Rectal smooth muscle tissue (tissue), 1 donor: Measurements from ENCODE around the gene COL9A3.
"Not testable (repeated sequence)": the region's sequence is repeated elsewhere in the genome, so short reads cannot be mapped to it uniquely, and the experiment has no call there.

Experiments
- H3K27ac ChIP-seq: one replicate; pipeline ENCODE4 v1.7.0; 2013; ENCODE audit warnings: low read depth, low read length, inconsistent platforms
- H3K27me3 ChIP-seq: one replicate; pipeline ENCODE4 v1.7.0; 2013; ENCODE audit warnings: low read length; ENCODE audit not compliant: control insufficient read depth, insufficient read depth
- H3K36me3 ChIP-seq: one replicate; pipeline ENCODE4 v1.7.0; 2013; ENCODE audit warnings: low read length; ENCODE audit not compliant: control insufficient read depth, insufficient read depth
- H3K4me1 ChIP-seq: one replicate; pipeline ENCODE4 v1.7.0; 2013; ENCODE audit warnings: low read length; ENCODE audit not compliant: control insufficient read depth, insufficient read depth
- H3K4me3 ChIP-seq: one replicate; pipeline ENCODE4 v1.7.0; 2013; ENCODE audit warnings: low read length
- H3K9ac ChIP-seq: one replicate; pipeline ENCODE4 v1.7.0; 2013; ENCODE audit warnings: low read length

Gene COL9A3

GRCh38 chr20:62859721-62860120, 42.9 kb downstream of the COL9A3 start:
- Histone ChIP-seq H3K4me1 (peaks cover 7% of the 10 kb centered on the region), H3K4me3 (no peak overlapping the region), H3K27me3 (no peaks in the 10 kb centered on the region), H3K36me3 (peaks cover 3% of the 10 kb centered on the region), H3K9ac (no peak overlapping the region), H3K27ac (no peak overlapping the region)

DNA sequence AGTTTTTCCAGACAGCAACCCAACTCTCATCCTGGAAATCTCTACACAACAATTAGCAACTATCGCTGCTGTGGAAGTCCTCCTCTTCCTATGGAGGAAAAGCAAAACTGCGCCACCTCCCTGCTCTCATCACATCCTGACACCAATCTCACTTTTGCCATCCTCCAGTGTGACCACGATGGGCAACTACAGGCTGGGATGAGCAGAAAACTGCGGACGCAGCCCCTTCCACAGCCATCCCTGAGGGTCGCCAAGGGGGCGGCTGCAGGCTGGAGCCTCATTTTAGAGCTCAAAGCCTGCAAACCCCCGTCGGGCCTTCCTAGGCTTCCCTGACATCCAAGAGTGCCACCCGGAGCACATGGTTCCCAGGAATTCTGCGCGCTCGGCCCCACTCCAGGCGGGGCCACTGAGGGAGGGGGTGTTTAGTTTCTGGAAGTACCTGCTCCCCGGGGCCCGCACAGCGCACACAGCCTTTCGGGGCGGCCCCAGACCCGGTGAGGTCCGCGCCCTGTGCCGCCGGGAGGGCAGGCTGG, 43.6 kb downstream of the COL9A3 start:
- Histone ChIP-seq H3K27me3 (no peaks in the 10 kb centered on the region), H3K4me1 (peaks cover 7% of the 10 kb centered on the region), H3K36me3 (peaks cover 3% of the 10 kb centered on the region), H3K9ac (no peak overlapping the region), H3K4me3 (peak overlapping the region; percentile 51), H3K27ac (no peak overlapping the region)

DNA sequence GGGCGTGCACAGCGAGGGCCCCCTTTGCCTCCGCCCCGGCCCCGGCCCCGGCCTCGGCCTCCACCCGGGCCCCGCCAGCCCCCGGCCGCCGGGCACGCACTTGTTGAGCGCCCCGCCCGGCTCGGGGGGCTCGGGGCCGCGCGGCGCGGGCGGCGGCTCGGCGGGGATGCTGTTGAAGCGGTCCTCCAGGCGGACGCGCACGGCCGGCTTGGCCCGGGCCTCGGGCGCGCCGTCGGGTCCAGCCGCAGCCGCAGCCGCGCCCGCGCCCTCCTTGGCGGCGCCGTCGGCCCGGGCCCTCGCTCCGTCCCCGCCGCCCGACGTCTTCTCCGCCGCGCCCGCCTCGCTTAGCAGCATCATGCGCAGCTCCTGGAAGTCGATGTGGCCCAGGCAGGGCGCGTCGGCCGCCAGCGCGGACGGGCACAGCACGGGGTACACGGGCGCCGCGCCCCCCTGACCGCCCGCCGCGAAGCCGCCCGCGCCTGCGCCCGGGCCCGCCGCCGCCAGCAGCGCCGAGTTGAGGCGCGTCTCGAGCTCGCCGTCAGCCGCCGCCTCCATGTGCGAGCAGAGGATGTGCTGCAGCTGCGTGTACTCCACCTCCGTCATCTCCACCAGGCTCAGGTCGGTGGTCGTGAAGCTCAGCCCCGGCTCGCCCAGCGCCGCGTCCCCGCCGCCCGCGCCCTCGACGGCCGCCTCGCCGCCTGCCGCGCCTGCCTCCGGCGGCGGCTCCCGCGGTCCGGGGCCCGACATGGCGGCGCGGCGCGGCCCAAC, 44.3 kb downstream of the COL9A3 start:
- Histone ChIP-seq H3K36me3 (peaks cover 3% of the 10 kb centered on the region), H3K4me3 (peak overlapping the region; percentile 71), H3K4me1 (peaks cover 7% of the 10 kb centered on the region), H3K9ac (no peak overlapping the region), H3K27me3 (no peaks in the 10 kb centered on the region), H3K27ac (no peak overlapping the region)

- peaks cover 7% of the 10 kb centered on the region for H3K4me1 ChIP-seq
- H3K9ac ChIP-seq, result no peak within 1 kb of the TSS
- H3K4me3 ChIP-seq, result peak within 1 kb of the TSS; percentile 71
- H3K27ac ChIP-seq, result no peak within 1 kb of the TSS
- H3K36me3 ChIP-seq, result peaks cover under 1% of the 10 kb centered on the region
- no peaks in the 10 kb centered on the region for H3K27me3 ChIP-seq
Measured at GRCh38 chr20:62861726-62862336, 45.0 kb downstream of the COL9A3 start, which contains the start of gene TCFL5. TSS of gene TCFL5 (minus strand) at chr20:62861822. CDS start at chr20:62861670, 152 bp downstream.

- H3K36me3 ChIP-seq, result no peaks in the 10 kb centered on the region
Measured at GRCh38 chr20:62864207-62864606, 47.4 kb downstream of the COL9A3 start.

DNA sequence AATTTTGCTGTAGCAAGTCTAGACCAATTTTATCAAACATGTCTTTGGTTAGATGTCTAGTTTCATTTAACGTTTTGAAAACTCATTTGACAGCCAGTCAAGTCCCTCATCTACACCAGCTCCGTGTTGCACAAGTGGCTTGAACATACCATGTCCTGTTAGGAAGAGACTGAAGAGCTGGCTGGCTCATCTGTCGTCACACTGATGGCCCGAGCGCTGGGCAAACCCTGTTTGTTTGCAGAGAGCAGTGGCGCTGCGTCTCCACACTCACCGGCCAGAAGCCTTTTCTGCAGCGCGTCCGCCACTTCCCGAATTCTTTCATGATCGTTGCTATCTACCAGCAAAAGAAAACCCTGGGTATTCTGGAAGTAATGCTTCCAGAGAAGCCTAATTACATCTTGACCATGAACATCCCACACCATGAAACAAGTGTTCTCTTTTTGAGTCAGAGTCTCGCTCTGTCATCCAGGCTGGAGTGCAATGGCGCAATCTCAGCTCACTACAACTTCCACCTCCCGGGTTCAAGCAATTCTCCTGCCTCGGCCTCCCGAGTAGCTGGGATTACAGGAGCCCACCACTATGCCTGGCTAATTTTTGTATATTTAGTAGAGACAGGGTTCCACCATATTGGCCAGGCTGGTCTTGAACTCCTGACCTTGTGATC, 55.5 kb downstream of the COL9A3 start:
- H3K9ac ChIP-seq, result no peak overlapping the region
- peaks cover 14% of the 10 kb centered on the region for H3K4me1 ChIP-seq
- H3K4me3 ChIP-seq, result no peak overlapping the region
- H3K36me3 ChIP-seq, result no peaks in the 10 kb centered on the region
- H3K27me3 ChIP-seq, result no peaks in the 10 kb centered on the region
- H3K27ac ChIP-seq, result no peak overlapping the region

More at GRCh38 chr20:62864207-62864606, 47.4 kb downstream of the COL9A3 start:
- peaks cover 7% of the 10 kb centered on the region for H3K4me1 ChIP-seq
- H3K4me3 ChIP-seq, result no peak overlapping the region
- no peak overlapping the region for H3K9ac ChIP-seq
- H3K27me3 ChIP-seq, result no peaks in the 10 kb centered on the region
- no peak overlapping the region for H3K27ac ChIP-seq

GRCh38 chr20:62872862-62873261, 56.0 kb downstream of the COL9A3 start:
- H3K27me3 ChIP-seq, result no peaks in the 10 kb centered on the region
- no peak overlapping the region for H3K27ac ChIP-seq
- H3K36me3 ChIP-seq, result no peaks in the 10 kb centered on the region
- H3K4me1 ChIP-seq, result peaks cover 15% of the 10 kb centered on the region
- H3K9ac ChIP-seq, result no peak overlapping the region
- no peak overlapping the region for H3K4me3 ChIP-seq

DNA sequence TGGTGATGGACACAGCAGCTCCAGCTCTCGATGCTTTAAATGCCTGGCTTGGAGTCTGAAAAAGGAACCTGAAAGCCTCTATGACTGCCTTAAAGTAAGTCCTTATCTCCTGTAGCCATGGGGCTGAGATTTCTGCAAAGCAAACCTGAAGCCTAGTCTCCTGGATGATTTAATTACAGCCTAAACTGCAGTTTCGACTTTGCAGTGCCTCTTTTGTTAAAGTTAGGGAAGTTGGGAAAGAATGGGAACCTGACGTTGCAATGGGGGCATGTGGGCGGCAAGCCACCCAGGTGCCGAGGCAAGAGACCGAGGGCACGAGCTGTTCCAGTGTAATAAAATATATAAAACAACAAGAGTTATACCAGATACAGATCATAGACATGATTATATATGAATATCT, 56.4 kb downstream of the COL9A3 start:
- Histone ChIP-seq H3K36me3 (no peaks in the 10 kb centered on the region), H3K27ac (no peak overlapping the region)

GRCh38 chr20:62873681-62874031, 56.8 kb downstream of the COL9A3 start:
- H3K4me1 ChIP-seq, result peaks cover 15% of the 10 kb centered on the region
- H3K4me3 ChIP-seq, H3K36me3 ChIP-seq, H3K27ac ChIP-seq, H3K27me3 ChIP-seq, H3K9ac ChIP-seq: not testable (repeated sequence)

More for the DNA sequence above, 56.4 kb downstream of the COL9A3 start:
- Histone ChIP-seq H3K4me3 (no peak overlapping the region), H3K9ac (no peak overlapping the region), H3K4me1 (peaks cover 15% of the 10 kb centered on the region), H3K27me3 (no peaks in the 10 kb centered on the region)

- H3K9ac ChIP-seq, result no peak overlapping the region
- H3K4me1 ChIP-seq, result peaks cover 15% of the 10 kb centered on the region
Measured at GRCh38 chr20:62874964-62875344, 58.1 kb downstream of the COL9A3 start.

GRCh38 chr20:62875419-62876361, 58.8 kb downstream of the COL9A3 start:
- Histone ChIP-seq H3K27me3 (no peaks in the 10 kb centered on the region), H3K4me1 (peaks cover 15% of the 10 kb centered on the region), H3K4me3 (peak overlapping the region; percentile 36), H3K36me3 (no peaks in the 10 kb centered on the region), H3K27ac (peak overlapping the region; percentile 84), H3K9ac (no peak overlapping the region)

More at GRCh38 chr20:62874964-62875344, 58.1 kb downstream of the COL9A3 start:
- H3K36me3 ChIP-seq, result no peaks in the 10 kb centered on the region
- no peaks in the 10 kb centered on the region for H3K27me3 ChIP-seq
- H3K27ac ChIP-seq, result no peak overlapping the region
- no peak overlapping the region for H3K4me3 ChIP-seq
